Activated CD4-positive, alpha-beta memory T cell treated with anti-CD3 and anti-CD28 coated beads, Interleukin-2, amount 10 ng/mL, durations not matched to agents 7 days and 5 days (primary cell): ENCODE measurements around the gene HNRNPUL1. TPM values are rescaled to one million over a fixed set of nuclear protein-coding genes. Genes with fewer than 3 reads are reported as not detected.
"Not testable (repeated sequence)": the region's sequence is repeated elsewhere in the genome, so short reads cannot be mapped to it uniquely, and the experiment has no call there.

Experiments
- CTCF ChIA-PET: fragments of 350-600 bp; sonication (Branson Sonifier 250); formaldehyde crosslinking; loops from one replicate; lab custom pipeline; 2021; ENCODE audit warnings: antibody characterized with exemption, inconsistent platforms; lab: Charles Lee
- POLR2A ChIA-PET: fragments of 350-600 bp; sonication (Branson Sonifier 250); formaldehyde crosslinking; loops from one replicate; lab custom pipeline; 2021; ENCODE audit warnings: antibody characterized with exemption; lab: Charles Lee
- DNase-seq: peaks from one replicate; pipeline ENCODE4 v3.0.0-alpha.2; 2020
- H3K27ac Mint-ChIP-seq: one replicate; pipeline ENCODE4 v1.8.0; 2021; ENCODE audit warnings: mild to moderate bottlenecking, mixed read lengths
- H3K27me3 Mint-ChIP-seq: one replicate; pipeline ENCODE4 v1.8.0; 2021; ENCODE audit warnings: mixed read lengths
- H3K36me3 Mint-ChIP-seq: one replicate; pipeline ENCODE4 v1.8.0; 2021; ENCODE audit warnings: low read depth, mixed read lengths
- H3K4me1 Mint-ChIP-seq: one replicate; pipeline ENCODE4 v1.8.0; 2021; ENCODE audit warnings: mixed read lengths
- H3K4me3 Mint-ChIP-seq: one replicate; pipeline ENCODE4 v1.8.0; 2021; ENCODE audit warnings: mild to moderate bottlenecking, mixed read lengths
- H3K9me3 Mint-ChIP-seq: one replicate; pipeline ENCODE4 v1.8.0; 2021; ENCODE audit warnings: mixed read lengths
- total RNA-seq, 2 experiments: library from RNA; stranded (reverse); gene quantifications; one replicate each; pipeline ENCODE4 v1.2.3, GENCODE V29; 2021

HNRNPUL1 gene
- total RNA-seq, 2 experiments from 2014 or later = 373 to 398 TPM

DNA sequence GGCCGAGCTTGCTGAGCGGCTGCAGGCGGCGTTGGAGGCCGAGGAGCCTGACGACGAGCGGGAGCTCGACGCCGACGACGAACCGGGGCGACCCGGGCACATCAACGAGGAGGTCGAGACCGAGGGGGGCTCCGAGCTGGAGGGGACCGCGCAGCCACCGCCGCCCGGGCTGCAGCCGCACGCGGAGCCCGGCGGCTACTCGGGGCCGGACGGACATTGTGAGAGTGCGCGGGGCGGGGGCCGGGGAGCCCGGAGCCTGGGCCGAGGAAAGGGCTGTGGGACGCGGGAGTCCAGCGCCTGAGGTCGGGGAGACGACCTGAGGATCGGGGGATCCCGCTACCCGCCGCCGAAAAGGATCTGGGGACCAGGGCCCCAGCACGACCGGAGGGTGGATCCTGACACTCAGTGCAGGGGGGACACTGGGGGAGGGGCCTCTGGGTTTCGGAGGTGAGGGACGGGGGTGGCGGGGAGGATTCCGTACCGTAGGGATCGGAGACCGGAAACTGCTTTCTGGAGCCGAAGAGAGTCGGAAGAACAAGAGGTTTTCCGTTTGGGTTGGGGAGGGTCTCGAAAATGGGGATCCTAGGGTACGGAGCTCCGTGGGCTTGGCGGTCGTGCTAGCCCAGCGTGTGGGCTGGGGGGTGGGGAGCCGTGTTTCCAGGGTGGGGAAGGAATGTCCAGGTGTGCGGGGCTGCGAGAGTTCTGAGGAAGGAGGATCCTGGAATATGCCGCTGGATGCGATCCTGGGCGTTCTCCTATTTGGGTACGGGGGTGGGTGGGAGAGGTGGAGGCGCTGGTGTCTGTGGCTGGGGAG is 616 bp downstream of the HNRNPUL1 start:
- Mint-ChIP-seq H3K27me3 (no peaks in the 10 kb centered on the region), H3K4me1 (peaks cover 45% of the 10 kb centered on the region), H3K9me3 (no peaks in the 10 kb centered on the region), H3K4me3 (peak overlapping the region; percentile 91), H3K27ac (peak overlapping the region; percentile 99), H3K36me3 (peaks cover 50% of the 10 kb centered on the region)
- ChIA-PET CTCF (interaction anchor here (0.5 to 6.4 kb wide), 10 partner anchors 23 to 595 kb away, joined by 3 to 114 read pairs (median 5); partner anchors contain the start of genes B9D2, CCDC97 and TGFB1), POLR2A (interaction anchor here (0.7 to 9.1 kb wide), 22 partner anchors 9 to 1829 kb away, joined by 3 to 348 read pairs (median 7); partner anchors contain the start of genes B9D2, CCDC97, DMAC2 and RPS16)
- peak; percentile 59 for DNase-seq

DNA sequence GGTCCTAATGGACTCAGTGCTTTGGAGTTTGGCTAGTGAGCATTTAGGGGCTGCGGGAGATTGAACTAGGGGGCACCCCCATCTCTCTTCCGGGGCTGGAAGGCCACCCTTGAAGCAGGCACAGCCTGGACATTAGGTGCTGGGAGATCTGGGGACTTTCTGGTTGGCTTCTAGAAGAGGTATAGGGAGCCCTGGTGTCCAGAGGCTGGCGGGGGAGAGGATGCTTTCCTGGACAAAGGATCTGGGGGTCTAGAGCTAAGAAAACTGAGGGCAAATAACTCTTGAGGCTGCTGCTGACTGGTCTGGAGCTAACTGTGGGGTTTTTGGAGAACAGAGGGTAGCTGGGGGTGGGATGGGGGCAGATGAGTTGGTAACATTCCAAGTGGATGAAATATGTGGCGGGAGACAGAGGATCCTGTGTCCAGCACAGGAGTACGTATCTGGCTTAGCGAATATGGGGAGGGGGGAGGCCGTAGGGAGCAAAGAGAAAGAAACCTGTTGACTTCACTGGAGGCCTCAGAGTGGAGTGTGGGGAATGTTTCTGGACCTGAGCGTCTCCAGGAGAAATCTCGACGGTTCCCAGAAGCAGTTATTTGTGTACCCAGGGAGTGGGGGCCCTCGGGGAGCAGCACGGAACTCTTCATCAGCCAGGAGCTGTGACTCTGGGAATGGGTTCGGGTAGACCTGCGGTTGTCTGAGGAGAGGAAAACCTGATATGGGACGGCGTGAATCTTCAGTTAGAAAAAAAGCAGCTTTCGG is 1.4 kb downstream of the HNRNPUL1 start:
- ChIA-PET CTCF (interaction anchor here (1.0 to 6.4 kb wide), 5 partner anchors 32 to 98 kb away, joined by 3 to 114 read pairs (median 6); partner anchors contain the start of genes B9D2, CCDC97 and TGFB1), POLR2A (interaction anchor here (1.2 to 9.1 kb wide), 11 partner anchors 8 to 1830 kb away, joined by 3 to 348 read pairs (median 9); partner anchors contain the start of genes B9D2, CCDC97 and RPS16)
- peak; percentile 21 for DNase-seq
- Mint-ChIP-seq H3K27me3 (no peaks in the 10 kb centered on the region), H3K36me3 (peaks cover 52% of the 10 kb centered on the region), H3K4me3 (peak overlapping the region; percentile 91), H3K9me3 (no peaks in the 10 kb centered on the region), H3K4me1 (peaks cover 45% of the 10 kb centered on the region), H3K27ac (peak overlapping the region; percentile 99)

DNA sequence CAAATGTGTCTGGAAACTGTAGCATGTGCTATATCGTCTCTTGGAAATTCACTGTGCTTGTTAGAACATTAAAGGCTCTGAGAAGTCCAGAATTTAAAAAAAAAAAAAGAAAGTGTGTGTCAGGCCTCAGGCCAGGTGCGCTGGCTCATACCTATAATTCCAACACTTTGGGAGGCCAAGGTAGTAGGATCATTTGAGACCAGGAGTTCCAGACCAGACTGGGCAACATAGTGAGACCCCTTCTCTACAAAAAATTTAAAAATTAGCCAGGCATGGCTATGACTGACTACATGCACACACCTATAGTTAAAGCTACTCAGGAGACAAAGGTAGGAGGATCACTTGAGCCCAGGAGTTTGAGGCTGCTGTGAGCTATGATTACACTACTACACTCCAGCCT is 4.9 kb downstream of the HNRNPUL1 start:
- ChIA-PET CTCF (interaction anchor here (1.2 kb wide), 1 partner anchor 25 kb away, joined by 3 read pairs; no protein-coding TSS in a partner anchor), POLR2A (interaction anchor here (0.9 kb wide), 1 partner anchor 16 kb away, joined by 3 read pairs; no protein-coding TSS in a partner anchor)
- H3K36me3 Mint-ChIP-seq = peaks cover 84% of the 10 kb centered on the region
- no peaks in the 10 kb centered on the region for H3K9me3 Mint-ChIP-seq
- no peak for DNase-seq
- no peak overlapping the region for H3K27ac Mint-ChIP-seq
- peaks cover 35% of the 10 kb centered on the region for H3K4me1 Mint-ChIP-seq
- no peaks in the 10 kb centered on the region for H3K27me3 Mint-ChIP-seq
- H3K4me3 Mint-ChIP-seq = no peak overlapping the region

DNA sequence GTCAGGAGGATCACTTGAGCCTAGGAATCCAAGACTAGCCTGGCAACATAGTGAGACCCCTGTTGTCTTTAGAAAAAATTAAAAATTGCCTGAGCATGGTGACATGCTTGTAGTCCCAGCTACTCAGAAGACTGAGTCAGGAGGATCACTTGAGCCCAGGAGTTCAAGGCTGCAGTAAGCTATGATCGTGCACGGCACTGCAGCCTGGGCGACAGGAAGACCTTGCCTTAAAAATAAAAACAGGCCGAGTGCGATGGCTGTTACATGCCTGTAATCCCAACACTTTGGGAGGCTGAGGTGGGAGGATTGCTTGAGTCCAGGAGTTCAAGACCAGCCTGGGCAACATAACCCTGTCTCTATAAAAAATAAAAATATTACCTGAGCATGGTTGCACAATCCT is 5.4 kb downstream of the HNRNPUL1 start:
- POLR2A ChIA-PET = interaction anchor here (0.7 to 0.9 kb wide), 3 partner anchors 16 to 38 kb away, joined by 3 read pairs; no protein-coding TSS in a partner anchor
- Mint-ChIP-seq H3K4me1 (peaks cover 35% of the 10 kb centered on the region), H3K4me3 (no peak overlapping the region), H3K27me3 (no peaks in the 10 kb centered on the region), H3K9me3 (no peaks in the 10 kb centered on the region), H3K36me3 (peaks cover 88% of the 10 kb centered on the region), H3K27ac (no peak overlapping the region)
- CTCF ChIA-PET = interaction anchor here (0.6 to 1.2 kb wide), 3 partner anchors 24 to 81 kb away, joined by 3 to 5 read pairs (median 4); no protein-coding TSS in a partner anchor
- DNase-seq = no peak

DNA sequence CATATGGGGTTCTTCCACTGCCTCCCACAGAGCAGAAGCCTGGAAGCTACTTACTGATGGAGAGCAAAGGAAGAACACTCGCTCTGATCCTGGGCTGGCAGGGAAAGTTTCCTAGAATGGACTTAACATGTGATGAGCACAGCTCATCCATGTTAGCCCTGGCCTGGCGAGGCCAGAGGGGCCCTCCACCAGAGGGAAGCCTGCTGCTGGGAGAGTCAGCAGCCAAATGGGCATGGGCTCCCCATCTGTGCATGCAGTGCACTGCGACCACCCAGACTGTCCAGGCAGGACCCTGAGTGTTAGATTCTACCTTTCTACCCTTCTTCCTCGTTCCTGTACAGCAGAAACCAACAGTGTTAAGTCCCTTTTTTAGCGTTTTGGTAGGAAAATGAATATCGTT is 8.9 kb downstream of the HNRNPUL1 start:
- DNase-seq = no peak
- ChIA-PET CTCF (no interaction called here), POLR2A (interaction anchor here (1.3 to 3.4 kb wide), 2 partner anchors 9 to 14 kb away, joined by 3 to 20 read pairs; partner anchors contain the start of gene HNRNPUL1)
- no peaks in the 10 kb centered on the region for H3K9me3 Mint-ChIP-seq
- H3K36me3 Mint-ChIP-seq = peaks cover 86% of the 10 kb centered on the region
- H3K27ac Mint-ChIP-seq = no peak overlapping the region
- H3K4me3 Mint-ChIP-seq = no peak overlapping the region
- H3K27me3 Mint-ChIP-seq = no peaks in the 10 kb centered on the region
- peaks cover 9% of the 10 kb centered on the region for H3K4me1 Mint-ChIP-seq

DNA sequence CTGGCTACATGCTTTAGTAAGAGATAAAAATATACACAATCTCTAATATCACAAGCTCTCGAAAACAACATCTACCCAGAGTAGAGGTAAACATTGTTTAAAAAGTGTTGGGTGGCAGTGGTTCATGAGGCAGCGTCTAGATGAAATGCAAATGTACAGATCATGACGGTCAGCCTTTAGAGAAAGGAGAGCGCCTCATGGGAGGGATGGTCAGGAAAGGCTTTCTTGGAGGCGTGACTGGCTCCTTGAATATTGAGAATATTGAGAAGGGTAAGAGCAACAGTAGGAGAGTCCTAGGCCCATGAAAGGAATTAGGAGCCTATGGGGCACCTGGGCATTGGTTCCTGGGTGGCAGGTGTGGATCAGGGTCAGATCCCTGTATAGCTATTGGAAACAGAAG is 10.6 kb downstream of the HNRNPUL1 start:
- ChIA-PET POLR2A (interaction anchor here (0.7 to 3.4 kb wide), 2 partner anchors 10 to 19 kb away, joined by 3 to 20 read pairs; partner anchors contain the start of gene HNRNPUL1), CTCF (interaction anchor here (1.3 kb wide), 1 partner anchor 28 kb away, joined by 3 read pairs; no protein-coding TSS in a partner anchor)
- H3K27me3 Mint-ChIP-seq = no peaks in the 10 kb centered on the region
- no peaks in the 10 kb centered on the region for H3K9me3 Mint-ChIP-seq
- no peak for DNase-seq
- no peak overlapping the region for H3K4me3 Mint-ChIP-seq
- H3K27ac Mint-ChIP-seq = no peak overlapping the region
- H3K4me1 Mint-ChIP-seq = peaks cover 6% of the 10 kb centered on the region
- peaks cover 87% of the 10 kb centered on the region for H3K36me3 Mint-ChIP-seq

DNA sequence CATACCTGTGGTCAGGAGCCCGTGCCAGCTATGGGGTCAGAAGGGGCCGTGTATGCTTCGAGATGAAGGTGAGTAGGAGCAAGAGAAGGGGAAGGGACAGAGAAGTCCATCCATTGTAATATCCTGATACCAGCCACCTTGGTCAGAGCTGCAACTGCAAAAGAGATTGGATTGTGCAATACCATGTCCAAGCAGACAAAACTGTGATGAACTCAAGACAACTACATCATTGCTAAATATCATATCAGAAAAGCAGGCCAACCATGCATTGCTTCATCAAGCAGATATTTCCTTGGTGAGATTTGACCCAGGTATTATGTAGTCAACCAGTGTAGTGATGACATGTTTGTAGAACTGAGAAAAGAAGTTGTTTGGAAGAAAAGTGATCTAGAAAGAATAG is 12.1 kb downstream of the HNRNPUL1 start:
- Mint-ChIP-seq H3K4me3 (no peak overlapping the region), H3K4me1 (peaks cover 5% of the 10 kb centered on the region), H3K27me3 (no peaks in the 10 kb centered on the region), H3K27ac (no peak overlapping the region), H3K36me3 (peaks cover 92% of the 10 kb centered on the region), H3K9me3 (no peaks in the 10 kb centered on the region)
- DNase-seq = no peak
- ChIA-PET CTCF (interaction anchor here (0.7 to 1.8 kb wide), 2 partner anchors 32 to 72 kb away, joined by 3 to 4 read pairs; no protein-coding TSS in a partner anchor), POLR2A (no interaction called here)

DNA sequence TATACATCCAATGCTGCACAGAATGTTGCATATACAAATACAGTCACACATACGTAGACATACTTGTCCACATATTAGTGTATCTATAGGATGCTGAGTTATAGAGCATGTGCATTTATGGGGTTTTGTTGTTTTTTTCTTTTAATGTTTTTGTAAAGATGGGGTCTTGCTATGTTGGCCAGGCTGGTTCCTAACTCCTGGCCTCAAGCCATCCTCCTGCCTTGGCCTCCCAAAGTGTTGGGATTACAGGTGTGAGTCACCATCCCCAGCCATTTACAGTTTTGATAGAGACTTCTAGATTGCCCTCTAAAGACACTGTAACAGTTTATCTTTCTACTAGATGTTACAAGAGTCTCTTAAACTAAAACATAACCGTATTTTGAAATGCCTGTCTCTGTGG is 14.3 kb downstream of the HNRNPUL1 start:
- POLR2A ChIA-PET = interaction anchor here (1.0 to 1.3 kb wide), 3 partner anchors 13 to 19 kb away, joined by 3 to 6 read pairs (median 5); no protein-coding TSS in a partner anchor
- no peaks in the 10 kb centered on the region for H3K27me3 Mint-ChIP-seq
- H3K36me3 Mint-ChIP-seq = peaks cover 79% of the 10 kb centered on the region
- no peaks in the 10 kb centered on the region for H3K9me3 Mint-ChIP-seq
- H3K4me3 Mint-ChIP-seq = no peak overlapping the region
- CTCF ChIA-PET = interaction anchor here (0.7 kb wide), 1 partner anchor 68 kb away, joined by 4 read pairs; no protein-coding TSS in a partner anchor
- peaks cover 1% of the 10 kb centered on the region for H3K4me1 Mint-ChIP-seq
- DNase-seq = no peak
- no peak overlapping the region for H3K27ac Mint-ChIP-seq

DNA sequence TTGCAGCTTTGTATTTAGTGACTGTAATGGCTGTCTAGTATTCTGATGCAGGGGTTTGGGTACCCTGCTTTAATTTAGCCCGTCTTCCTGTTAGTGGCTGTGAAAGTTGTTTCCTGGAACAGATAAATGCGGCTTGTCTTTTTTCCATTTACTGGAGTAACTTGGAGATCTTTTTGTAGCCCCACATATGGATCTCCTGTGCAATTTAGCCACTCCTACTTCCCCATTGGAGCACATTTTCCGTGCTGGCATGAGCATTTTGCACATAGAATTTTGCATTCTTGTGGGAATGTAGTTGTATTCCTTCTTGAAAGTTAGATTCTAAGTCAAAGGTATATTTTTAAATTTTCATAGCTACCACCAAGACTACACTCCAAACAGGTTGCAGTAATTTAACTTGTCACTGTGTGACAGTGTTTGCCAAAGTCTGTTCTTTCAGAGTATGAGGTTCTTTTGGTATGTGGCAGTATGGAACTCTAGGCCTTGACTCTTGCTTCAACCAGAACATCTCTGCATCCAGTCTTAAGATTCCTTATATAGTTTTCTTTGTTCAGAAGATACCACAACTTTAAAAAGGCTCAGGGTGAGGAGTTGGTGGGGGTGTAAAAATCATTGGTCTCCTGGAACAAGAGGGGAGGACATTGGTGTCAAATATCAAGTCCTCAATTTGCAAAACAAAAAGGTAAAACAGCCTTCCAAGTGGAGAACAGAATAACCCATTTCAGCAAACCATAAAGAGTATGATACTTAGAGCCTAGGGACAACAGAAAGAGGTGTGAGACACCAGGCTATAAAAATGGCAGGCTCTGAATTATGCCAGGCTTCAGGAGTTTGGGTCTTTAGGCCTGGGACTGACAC is 24.7 kb downstream of the HNRNPUL1 start:
- peaks cover 76% of the 10 kb centered on the region for H3K36me3 Mint-ChIP-seq
- H3K27ac Mint-ChIP-seq = no peak overlapping the region
- H3K27me3 Mint-ChIP-seq = no peaks in the 10 kb centered on the region
- H3K9me3 Mint-ChIP-seq = no peaks in the 10 kb centered on the region
- H3K4me3 Mint-ChIP-seq = no peak overlapping the region
- ChIA-PET CTCF (interaction anchor here (1.1 to 1.7 kb wide), 3 partner anchors 10 to 25 kb away, joined by 3 to 5 read pairs (median 4); partner anchors contain the start of gene HNRNPUL1), POLR2A (interaction anchor here (1.6 to 2.3 kb wide), 2 partner anchors 14 to 20 kb away, joined by 7 read pairs; no protein-coding TSS in a partner anchor)
- DNase-seq = no peak
- H3K4me1 Mint-ChIP-seq = peaks cover 6% of the 10 kb centered on the region

DNA sequence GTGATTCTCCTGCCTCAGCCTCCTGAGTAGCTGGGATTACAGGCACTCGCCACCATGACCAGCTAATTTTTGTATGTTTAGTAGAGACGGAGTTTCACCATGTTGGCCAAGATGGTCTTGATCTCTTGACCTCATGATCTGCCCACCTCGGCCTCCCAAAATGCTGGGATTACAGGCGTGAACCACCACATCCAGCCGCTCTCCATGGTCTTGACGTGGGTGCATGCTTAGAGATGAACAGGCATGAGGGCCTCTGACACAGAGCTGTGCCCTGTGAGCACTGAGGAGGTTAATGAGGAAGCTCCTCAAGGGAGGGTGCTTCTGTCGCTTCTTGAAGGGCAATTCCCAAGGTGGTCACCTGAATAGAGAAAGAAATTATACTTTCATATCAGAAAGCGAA is 25.6 kb downstream of the HNRNPUL1 start:
- CTCF ChIA-PET = interaction anchor here (1.7 kb wide), 1 partner anchor 17 kb away, joined by 5 read pairs; no protein-coding TSS in a partner anchor

DNA sequence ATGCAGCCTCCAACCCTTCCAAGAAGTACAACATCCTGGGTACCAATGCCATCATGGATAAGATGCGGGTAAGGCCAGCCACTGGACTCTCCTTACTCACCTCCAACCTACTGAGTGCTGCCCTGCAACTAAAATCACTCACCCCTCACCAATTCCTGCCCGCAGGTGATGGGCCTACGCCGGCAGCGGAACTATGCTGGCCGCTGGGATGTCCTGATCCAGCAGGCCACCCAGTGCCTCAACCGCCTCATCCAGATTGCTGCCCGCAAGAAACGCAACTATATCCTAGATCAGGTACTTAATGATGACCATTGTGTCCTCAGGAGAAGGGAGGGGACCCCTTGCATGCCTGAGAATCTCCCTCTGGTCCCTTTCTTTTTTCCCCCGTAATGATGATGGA is 30.2 kb downstream of the HNRNPUL1 start:
- Mint-ChIP-seq H3K9me3 (no peaks in the 10 kb centered on the region), H3K4me1 (peaks cover 52% of the 10 kb centered on the region), H3K27me3 (no peaks in the 10 kb centered on the region), H3K4me3 (no peak overlapping the region), H3K27ac (peak overlapping the region; percentile 48), H3K36me3 (peaks cover 89% of the 10 kb centered on the region)
- ChIA-PET POLR2A (interaction anchor here (1.1 to 18.4 kb wide), 4 partner anchors 9 to 31 kb away, joined by 3 to 348 read pairs (median 10); partner anchors contain the start of gene HNRNPUL1), CTCF (interaction anchor here (1.0 to 1.3 kb wide), 2 partner anchors 25 to 30 kb away, joined by 3 to 5 read pairs; partner anchors contain the start of gene HNRNPUL1)
- no peak for DNase-seq

More for the DNA sequence above, 25.6 kb downstream of the HNRNPUL1 start:
- H3K4me3 Mint-ChIP-seq, DNase-seq, H3K27ac Mint-ChIP-seq, H3K27me3 Mint-ChIP-seq, H3K9me3 Mint-ChIP-seq: not testable (repeated sequence)
- Mint-ChIP-seq H3K4me1 (peaks cover 12% of the 10 kb centered on the region), H3K36me3 (peaks cover 77% of the 10 kb centered on the region)
- POLR2A ChIA-PET = interaction anchor here (2.3 kb wide), 1 partner anchor 13 kb away, joined by 7 read pairs; no protein-coding TSS in a partner anchor
